GM12874 (cell line): ENCODE measurements around the gene ANGPTL5.

Source experiments
- TF ChIP-seq, protein P1 (sequence below): IDR thresholded peaks from 2 replicates; pipeline ENCODE4 v1.5.1; 2011; ENCODE audit warnings: low read depth, mild to moderate bottlenecking, control low read depth, low read length, moderate library complexity; ENCODE audit not compliant: insufficient read depth

ANGPTL5 gene

GRCh38 chr11:101916422-101916821, at the start of gene ANGPTL5:
TSS of gene ANGPTL5 (minus strand) at chr11:101916522. CDS start at chr11:101907909, 8,613 bp downstream.
- TF ChIP-seq, protein P1, sequence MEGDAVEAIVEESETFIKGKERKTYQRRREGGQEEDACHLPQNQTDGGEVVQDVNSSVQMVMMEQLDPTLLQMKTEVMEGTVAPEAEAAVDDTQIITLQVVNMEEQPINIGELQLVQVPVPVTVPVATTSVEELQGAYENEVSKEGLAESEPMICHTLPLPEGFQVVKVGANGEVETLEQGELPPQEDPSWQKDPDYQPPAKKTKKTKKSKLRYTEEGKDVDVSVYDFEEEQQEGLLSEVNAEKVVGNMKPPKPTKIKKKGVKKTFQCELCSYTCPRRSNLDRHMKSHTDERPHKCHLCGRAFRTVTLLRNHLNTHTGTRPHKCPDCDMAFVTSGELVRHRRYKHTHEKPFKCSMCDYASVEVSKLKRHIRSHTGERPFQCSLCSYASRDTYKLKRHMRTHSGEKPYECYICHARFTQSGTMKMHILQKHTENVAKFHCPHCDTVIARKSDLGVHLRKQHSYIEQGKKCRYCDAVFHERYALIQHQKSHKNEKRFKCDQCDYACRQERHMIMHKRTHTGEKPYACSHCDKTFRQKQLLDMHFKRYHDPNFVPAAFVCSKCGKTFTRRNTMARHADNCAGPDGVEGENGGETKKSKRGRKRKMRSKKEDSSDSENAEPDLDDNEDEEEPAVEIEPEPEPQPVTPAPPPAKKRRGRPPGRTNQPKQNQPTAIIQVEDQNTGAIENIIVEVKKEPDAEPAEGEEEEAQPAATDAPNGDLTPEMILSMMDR = no peak

- TF ChIP-seq, protein P1 = no peak
Measured at GRCh38 chr11:101960231-101960630, 43.9 kb upstream of the ANGPTL5 start.

GRCh38 chr11:101955701-101956100, 39.4 kb upstream of the ANGPTL5 start:
- TF ChIP-seq, protein P1 = no peak

DNA sequence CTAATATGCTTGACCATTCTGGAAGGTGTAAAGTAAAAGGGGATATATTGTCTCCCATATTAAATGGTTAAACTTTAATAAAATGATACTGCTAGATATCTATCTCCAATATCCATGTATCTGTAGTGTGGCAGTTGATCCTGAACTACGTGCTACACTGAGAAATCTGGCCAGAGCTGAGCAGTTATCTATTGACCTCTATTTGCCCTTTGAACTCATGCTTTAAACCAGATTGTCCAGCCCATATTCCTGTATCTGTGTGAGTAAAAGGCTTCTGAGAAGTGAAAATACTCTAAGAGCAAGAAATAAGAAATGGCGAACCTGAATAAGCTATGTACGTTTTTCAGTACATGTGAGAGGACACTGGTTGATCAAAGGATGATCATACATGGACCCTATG, 39.0 kb upstream of the ANGPTL5 start:
- TF ChIP-seq, protein P1 = no peak

- TF ChIP-seq, protein P1 = no peak
Measured at GRCh38 chr11:101949680-101950220, 33.4 kb upstream of the ANGPTL5 start.

DNA sequence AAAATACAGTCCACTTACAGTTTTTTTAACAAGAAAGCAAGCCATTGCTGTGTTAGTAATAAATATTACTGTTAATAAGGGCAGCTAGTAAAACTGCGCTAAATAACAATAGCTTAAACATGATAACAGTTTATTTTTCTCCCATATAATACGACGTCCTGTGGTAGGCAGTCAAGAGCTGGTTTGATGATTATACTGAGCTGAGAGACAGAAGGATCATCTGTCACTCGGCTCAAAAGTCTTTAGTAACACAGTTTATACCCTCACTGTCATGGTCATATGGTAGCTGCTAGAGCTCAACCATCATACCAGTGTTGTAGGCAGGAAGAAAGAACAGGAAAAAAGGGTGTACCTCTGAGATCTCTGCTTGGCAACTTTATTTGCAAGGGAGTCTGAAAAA, 29.1 kb upstream of the ANGPTL5 start:
- TF ChIP-seq, protein P1 = no peak

DNA sequence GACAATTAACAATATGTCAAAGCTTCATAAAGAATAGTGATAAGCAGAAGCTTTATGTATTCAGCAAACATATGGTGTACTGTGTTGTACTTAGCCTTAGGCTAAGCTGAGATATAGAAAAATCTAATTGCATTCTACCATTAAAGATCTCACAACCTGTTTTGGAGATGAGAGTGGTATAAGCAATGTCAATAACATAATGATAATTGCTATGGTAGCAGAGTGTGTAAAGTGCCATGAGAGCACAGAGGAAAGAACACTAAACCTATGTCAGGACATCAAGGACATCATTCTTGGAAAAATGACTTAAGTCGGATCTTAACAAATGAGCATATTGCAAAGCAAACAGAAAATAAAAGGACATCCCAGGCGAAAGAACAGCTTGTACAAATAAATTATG, 28.6 kb upstream of the ANGPTL5 start:
- TF ChIP-seq, protein P1 = no peak
